Measurements from ENCODE around the gene PCK1.

Gene PCK1

DNA sequence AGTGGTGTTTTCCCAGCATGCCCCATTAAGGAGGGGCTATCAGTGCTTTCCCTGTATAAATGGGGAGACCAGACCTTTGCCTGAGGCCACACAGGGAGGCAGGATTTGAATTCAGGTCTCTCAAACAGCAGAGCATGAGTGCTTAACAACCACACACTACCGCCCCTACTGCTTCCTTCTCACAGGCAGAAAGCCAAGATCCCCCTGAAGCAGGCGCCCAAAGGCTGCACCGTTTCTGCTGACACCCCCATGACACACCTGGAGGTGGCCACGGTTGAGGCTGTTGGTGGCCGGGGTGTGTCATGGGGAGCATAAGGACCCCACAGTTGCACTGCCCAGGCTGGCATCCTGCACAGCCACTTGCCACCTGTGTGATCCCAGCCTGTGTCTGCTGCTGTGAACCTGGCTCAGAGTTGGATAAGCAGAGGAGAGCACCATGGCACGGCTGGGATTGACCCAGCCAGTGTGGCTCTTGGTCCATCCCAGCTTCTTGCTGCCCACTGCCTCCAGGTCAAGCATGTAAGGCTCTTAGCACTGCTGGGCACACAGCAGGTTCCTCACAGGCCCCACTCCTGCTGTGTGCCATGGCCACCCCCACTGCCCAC is 28.3 kb downstream of the PCK1 start:
- Mint-ChIP-seq H3K27me3 (peaks cover 46% of the 10 kb centered on the region), H3K4me3 (no peak overlapping the region), H3K4me1 (ENCODE audit: low read depth) (no peaks in the 10 kb centered on the region), H3K9me3 (no peaks in the 10 kb centered on the region), H3K36me3 (ENCODE audit: low read depth) (no peaks in the 10 kb centered on the region), H3K27ac (no peak overlapping the region)
- intact Hi-C loops (cut with micrococcal nuclease) = no loop called here

- intact Hi-C loops (cut with micrococcal nuclease) = no loop called here
- H3K27me3 Mint-ChIP-seq = peaks cover 42% of the 10 kb centered on the region
- H3K4me1 Mint-ChIP-seq (ENCODE audit: low read depth) = no peaks in the 10 kb centered on the region
- H3K4me3 Mint-ChIP-seq = no peak overlapping the region
- no peaks in the 10 kb centered on the region for H3K36me3 Mint-ChIP-seq (ENCODE audit: low read depth)
- no peaks in the 10 kb centered on the region for H3K9me3 Mint-ChIP-seq
- no peak overlapping the region for H3K27ac Mint-ChIP-seq
Observed at GRCh38 chr20:57589728-57590484, 29.0 kb downstream of the PCK1 start.

- Mint-ChIP-seq H3K36me3 (ENCODE audit: low read depth) (no peaks in the 10 kb centered on the region), H3K9me3 (no peaks in the 10 kb centered on the region), H3K4me3 (no peak overlapping the region), H3K27ac (no peak overlapping the region), H3K4me1 (ENCODE audit: low read depth) (no peaks in the 10 kb centered on the region), H3K27me3 (peaks cover 38% of the 10 kb centered on the region)
- intact Hi-C loops (cut with micrococcal nuclease) = no loop called here
Observed at GRCh38 chr20:57590485-57591288, 29.8 kb downstream of the PCK1 start.

GRCh38 chr20:57591289-57592229 is 30.6 kb downstream of the PCK1 start:
- H3K27ac Mint-ChIP-seq = no peak overlapping the region
- no peaks in the 10 kb centered on the region for H3K4me1 Mint-ChIP-seq (ENCODE audit: low read depth)
- H3K4me3 Mint-ChIP-seq = no peak overlapping the region
- peaks cover 36% of the 10 kb centered on the region for H3K27me3 Mint-ChIP-seq
- no peaks in the 10 kb centered on the region for H3K9me3 Mint-ChIP-seq
- intact Hi-C loops (cut with micrococcal nuclease) = no loop called here
- H3K36me3 Mint-ChIP-seq (ENCODE audit: low read depth) = no peaks in the 10 kb centered on the region

GRCh38 chr20:57592263-57593092 is 31.6 kb downstream of the PCK1 start:
- Mint-ChIP-seq H3K4me1 (ENCODE audit: low read depth) (no peaks in the 10 kb centered on the region), H3K27me3 (peaks cover 33% of the 10 kb centered on the region), H3K36me3 (ENCODE audit: low read depth) (no peaks in the 10 kb centered on the region), H3K27ac (no peak overlapping the region), H3K9me3 (no peaks in the 10 kb centered on the region), H3K4me3 (no peak overlapping the region)
- intact Hi-C loops (cut with micrococcal nuclease) = no loop called here

DNA sequence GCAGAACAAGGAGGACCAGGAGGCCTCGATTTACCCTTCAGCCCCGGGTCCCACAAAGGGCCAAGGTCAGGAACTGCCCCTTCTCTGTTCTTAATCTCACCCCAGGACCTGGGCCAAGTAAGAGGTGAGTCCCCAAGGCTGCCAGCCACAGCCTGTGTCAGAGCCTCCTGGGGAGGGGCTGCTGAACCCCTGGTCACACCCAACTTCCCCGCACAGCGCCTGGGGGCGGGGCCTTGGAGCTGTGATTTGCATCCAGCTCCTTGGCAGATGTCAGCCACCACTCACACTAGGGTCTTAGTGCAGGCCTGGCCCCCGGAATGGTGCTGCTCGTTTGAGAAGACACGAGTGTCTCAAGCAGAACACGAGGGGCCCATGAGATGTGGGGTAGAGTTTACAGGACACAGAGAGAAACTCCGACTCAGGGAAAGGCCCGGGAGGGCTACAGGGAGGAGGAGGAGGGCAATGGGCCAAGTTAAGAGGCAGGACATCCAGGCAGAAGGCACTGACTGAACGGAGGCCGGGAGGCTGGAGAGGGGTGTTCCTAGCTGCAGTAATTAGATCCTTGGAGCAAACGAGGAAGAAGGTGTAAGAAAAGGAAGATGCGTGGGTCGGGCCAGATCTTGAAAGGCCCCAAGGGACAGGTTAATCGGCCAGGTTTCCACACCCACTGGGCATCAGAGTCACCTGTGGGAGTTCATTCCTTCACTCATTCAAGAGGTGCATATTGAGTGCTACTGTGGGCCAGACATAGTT is 32.4 kb downstream of the PCK1 start:
- intact Hi-C loops (cut with micrococcal nuclease) = no loop called here
- H3K9me3 Mint-ChIP-seq = no peaks in the 10 kb centered on the region
- peaks cover 36% of the 10 kb centered on the region for H3K27me3 Mint-ChIP-seq
- no peak overlapping the region for H3K27ac Mint-ChIP-seq
- H3K4me3 Mint-ChIP-seq = no peak overlapping the region
- no peaks in the 10 kb centered on the region for H3K4me1 Mint-ChIP-seq (ENCODE audit: low read depth)
- H3K36me3 Mint-ChIP-seq (ENCODE audit: low read depth) = no peaks in the 10 kb centered on the region

DNA sequence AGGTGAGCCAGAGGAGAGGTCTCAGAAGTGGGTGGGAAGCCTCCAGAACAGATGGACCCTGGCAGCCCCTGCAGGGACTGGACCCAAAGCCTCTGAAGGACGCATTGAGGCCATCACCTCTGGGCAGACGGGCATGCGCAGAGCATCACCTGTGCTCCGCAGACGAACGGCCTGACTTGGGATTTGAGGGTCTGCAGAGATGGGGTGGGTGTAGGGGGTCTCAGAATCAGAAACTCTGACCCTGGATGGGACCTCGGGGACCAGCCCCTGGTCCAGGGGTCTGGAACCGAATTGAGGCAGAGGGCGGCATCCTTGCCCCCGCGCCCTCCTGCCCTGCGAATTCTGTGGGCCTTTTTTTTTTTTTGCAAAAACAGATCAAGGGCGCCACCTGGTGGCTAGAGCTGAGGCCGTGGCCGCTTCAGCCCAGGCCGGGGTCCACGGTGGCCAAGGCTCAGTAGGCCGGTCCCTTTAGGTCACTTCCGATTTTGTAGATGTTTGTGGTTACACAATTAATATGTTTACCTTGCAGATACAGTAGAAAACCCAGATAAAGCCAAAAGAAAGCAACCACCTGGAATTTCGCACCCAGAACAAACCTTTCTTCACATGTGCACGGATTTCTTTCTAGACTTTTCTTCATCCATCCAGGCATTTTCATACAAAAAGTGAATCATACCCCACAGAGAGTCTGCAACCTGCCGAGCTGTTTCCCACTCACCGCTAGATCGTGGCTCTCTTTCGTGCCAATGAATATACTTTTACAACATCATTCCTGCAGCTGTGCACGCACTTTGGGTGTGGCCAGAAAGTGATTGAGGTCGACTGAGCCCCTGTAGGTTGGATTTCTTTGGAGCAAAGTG is 33.4 kb downstream of the PCK1 start:
- H3K36me3 Mint-ChIP-seq (ENCODE audit: low read depth) = no peaks in the 10 kb centered on the region
- H3K9me3 Mint-ChIP-seq = no peaks in the 10 kb centered on the region
- H3K4me1 Mint-ChIP-seq (ENCODE audit: low read depth) = no peaks in the 10 kb centered on the region
- intact Hi-C loops (cut with micrococcal nuclease) = loop anchor here (1.0 to 2.0 kb wide), 2 partner anchors 80 to 614 kb away; no protein-coding TSS in a partner anchor
- H3K27me3 Mint-ChIP-seq = peaks cover 43% of the 10 kb centered on the region
- H3K4me3 Mint-ChIP-seq = no peak overlapping the region
- no peak overlapping the region for H3K27ac Mint-ChIP-seq

GRCh38 chr20:57595041-57596030 is 34.4 kb downstream of the PCK1 start:
- no peaks in the 10 kb centered on the region for H3K9me3 Mint-ChIP-seq
- H3K4me3 Mint-ChIP-seq = no peak overlapping the region
- intact Hi-C loops (cut with micrococcal nuclease) = loop anchor here (2.0 to 5.0 kb wide), 3 partner anchors 432 to 613 kb away; no protein-coding TSS in a partner anchor
- peaks cover 44% of the 10 kb centered on the region for H3K27me3 Mint-ChIP-seq
- H3K27ac Mint-ChIP-seq = no peak overlapping the region
- H3K36me3 Mint-ChIP-seq (ENCODE audit: low read depth) = no peaks in the 10 kb centered on the region
- H3K4me1 Mint-ChIP-seq (ENCODE audit: low read depth) = no peaks in the 10 kb centered on the region

- Mint-ChIP-seq H3K27ac (no peak overlapping the region), H3K9me3 (no peaks in the 10 kb centered on the region), H3K4me3 (no peak overlapping the region), H3K4me1 (ENCODE audit: low read depth) (no peaks in the 10 kb centered on the region), H3K36me3 (ENCODE audit: low read depth) (no peaks in the 10 kb centered on the region), H3K27me3 (peaks cover 47% of the 10 kb centered on the region)
- intact Hi-C loops (cut with micrococcal nuclease) = loop anchor here (2.0 to 5.0 kb wide), 2 partner anchors 431 to 582 kb away; no protein-coding TSS in a partner anchor
Observed at GRCh38 chr20:57596358-57596757, 35.4 kb downstream of the PCK1 start.

- Mint-ChIP-seq H3K9me3 (no peaks in the 10 kb centered on the region), H3K4me3 (no peak overlapping the region), H3K36me3 (ENCODE audit: low read depth) (no peaks in the 10 kb centered on the region), H3K27me3 (peaks cover 44% of the 10 kb centered on the region), H3K27ac (no peak overlapping the region), H3K4me1 (ENCODE audit: low read depth) (no peaks in the 10 kb centered on the region)
- intact Hi-C loops (cut with micrococcal nuclease) = loop anchor here (2.0 to 5.0 kb wide), 2 partner anchors 430 to 582 kb away; no protein-coding TSS in a partner anchor
Observed at GRCh38 chr20:57596998-57597939, 36.4 kb downstream of the PCK1 start.

Measured in dendritic cell treated with granulocyte-macrophage colony-stimulating factor and Interleukin-4, amounts not matched to agents 40 ng/mL and 50 ng/mL, for 4 days (primary cell).